Right lobe of liver (tissue), 4 donors: ENCODE data around the gene LRRC34.
A peak's percentile ranks its signal among the peaks of the same experiment; 100 is the strongest.

Source experiments
- POLR2A ChIP-seq: fragments of 450-650 bp; IDR thresholded peaks from one replicate; pipeline ENCODE4 v1.6.1; 2017; ENCODE audit warnings: antibody characterized with exemption, mild to moderate bottlenecking
- TF ChIP-seq, protein P1 (sequence below), 4 donors: fragments of 200-600 bp in 3 of 4; fragments of 450-650 bp in 1 of 4; IDR thresholded peaks; one replicate each; pipeline versions ENCODE4 v1.5.1 to v1.8.0; 2016 to 2022; ENCODE audit warnings: antibody characterized with exemption in 4 of 4, mild to moderate bottlenecking in 2 of 4
- donor health status: DM: no; HTN: no; CAD: no.
- donor health status: DM: no; HTN: no; CAD: no.
- donor health status: DM: no; HTN: yes; CAD: no.

DNA sequence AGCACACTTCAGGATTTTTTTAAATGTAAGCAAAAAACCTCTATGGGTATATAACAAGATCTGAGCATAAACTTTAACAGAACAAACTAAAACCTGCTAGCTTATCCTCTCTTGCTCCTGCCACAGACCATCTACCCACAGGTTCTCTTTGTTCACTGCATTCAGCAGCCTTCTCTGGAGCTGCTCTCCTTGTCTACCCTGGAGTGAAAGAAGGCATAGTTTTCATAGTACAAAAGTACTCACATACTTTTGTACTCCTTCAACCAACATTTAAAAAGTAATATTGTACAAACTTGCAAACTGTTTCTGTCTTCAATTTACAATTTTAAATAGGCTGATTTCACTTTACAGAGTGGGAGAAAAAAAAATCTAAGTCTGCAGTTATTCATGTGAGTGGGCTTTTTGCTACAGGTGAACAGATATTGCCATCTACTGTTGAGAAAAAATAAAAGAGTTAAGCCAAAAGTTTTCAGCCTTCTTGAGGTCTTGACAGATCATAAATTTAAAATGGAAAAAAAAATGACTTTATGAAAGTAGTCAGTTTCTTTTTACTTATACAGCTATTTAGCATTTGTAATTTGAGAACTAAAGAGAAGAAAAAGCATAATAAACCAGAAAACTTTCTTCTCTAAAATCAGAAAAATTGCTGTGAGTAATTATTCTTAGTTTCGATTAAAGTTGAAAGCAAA is 68.2 kb downstream of the LRRC34 start:
- TF ChIP-seq, protein P1, sequence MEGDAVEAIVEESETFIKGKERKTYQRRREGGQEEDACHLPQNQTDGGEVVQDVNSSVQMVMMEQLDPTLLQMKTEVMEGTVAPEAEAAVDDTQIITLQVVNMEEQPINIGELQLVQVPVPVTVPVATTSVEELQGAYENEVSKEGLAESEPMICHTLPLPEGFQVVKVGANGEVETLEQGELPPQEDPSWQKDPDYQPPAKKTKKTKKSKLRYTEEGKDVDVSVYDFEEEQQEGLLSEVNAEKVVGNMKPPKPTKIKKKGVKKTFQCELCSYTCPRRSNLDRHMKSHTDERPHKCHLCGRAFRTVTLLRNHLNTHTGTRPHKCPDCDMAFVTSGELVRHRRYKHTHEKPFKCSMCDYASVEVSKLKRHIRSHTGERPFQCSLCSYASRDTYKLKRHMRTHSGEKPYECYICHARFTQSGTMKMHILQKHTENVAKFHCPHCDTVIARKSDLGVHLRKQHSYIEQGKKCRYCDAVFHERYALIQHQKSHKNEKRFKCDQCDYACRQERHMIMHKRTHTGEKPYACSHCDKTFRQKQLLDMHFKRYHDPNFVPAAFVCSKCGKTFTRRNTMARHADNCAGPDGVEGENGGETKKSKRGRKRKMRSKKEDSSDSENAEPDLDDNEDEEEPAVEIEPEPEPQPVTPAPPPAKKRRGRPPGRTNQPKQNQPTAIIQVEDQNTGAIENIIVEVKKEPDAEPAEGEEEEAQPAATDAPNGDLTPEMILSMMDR (IDR thresholded peaks at IDR 0.05): peak in 3 of 4 donors; percentile 24 to 32 (median 27)
- no peak for TF ChIP-seq POLR2A
